GM12878 (cell line): ENCODE data around the gene FALEC. TPM values are rescaled to one million over a fixed set of nuclear protein-coding genes. Genes with fewer than 3 reads are reported as not detected.
A peak's percentile ranks its signal among the peaks of the same experiment; 100 is the strongest.

ENCODE experiments used
- ATAC-seq: fragments of 200-7000 bp; cut with Tn5 transposase; 3 replicates; pipeline ENCODE4 v1.9.1; 2020; ENCODE audit warnings: mild to moderate bottlenecking, moderate library complexity
- BruUV-seq: library from RNA; stranded (reverse); fragments of 400-500 nt; replicated peaks from 2 replicates; lab custom pipeline; 2021; lab: Mats Ljungman, UMichigan
- CTCF ChIA-PET: fragments of 300-600 bp; sonication (Branson Sonifier 250); formaldehyde crosslinking; extraction: SDS; loops from one replicate; lab custom pipeline; 2021; ENCODE audit warnings: inconsistent platforms; lab: Yijun Ruan, JAX
- POLR2A ChIA-PET: fragments of 350-600 bp; formaldehyde crosslinking; extraction: SDS; loops from one replicate; lab custom pipeline; 2021; ENCODE audit warnings: inconsistent platforms; lab: Charles Lee
- RAD21 ChIA-PET: fragments of 300-600 bp; sonication (Branson Sonifier 250); formaldehyde crosslinking; loops from one replicate; lab custom pipeline; 2023; ENCODE audit warnings: antibody characterized with exemption; ENCODE audit not compliant: unreplicated experiment; lab: Charles Lee
- SMC1A ChIA-PET: fragments of 300-600 bp; sonication (Branson Sonifier 250); formaldehyde crosslinking; loops from one replicate; lab custom pipeline; 2023; ENCODE audit not compliant: unreplicated experiment, uncharacterized antibody; lab: Charles Lee
- DNase-seq: peaks from one replicate; pipeline ENCODE4 v3.0.0-alpha.2; 2011; ENCODE audit warnings: low read depth, low spot score
- FAIRE-seq: peaks from 3 replicates; lab custom pipeline; 2011; peaks lifted over from hg19 to GRCh38; lab: Jason Lieb, UNC
- H2AFZ ChIP-seq: 2 replicates; pipeline ENCODE4 v1.6.0; 2011; ENCODE audit warnings: low read depth, low read length, control low read depth; ENCODE audit not compliant: control insufficient read depth
- H3K27ac ChIP-seq: 2 replicates; pipeline ENCODE4 v1.5.1; 2011; ENCODE audit warnings: control low read depth; ENCODE audit not compliant: control insufficient read depth, insufficient read depth
- H3K27me3 ChIP-seq, 2 experiments: replicated peaks in 1 of 2; 2 replicates each; pipeline versions ENCODE4 v1.6.0 to v1.6.1; 2011; ENCODE audit warnings: low read length in 1 of 2; ENCODE audit not compliant: control insufficient read depth in 2 of 2, insufficient read depth in 2 of 2
- H3K36me3 ChIP-seq, 2 experiments: 2 replicates each; pipeline ENCODE4 v1.5.1; 2011; ENCODE audit warnings: low read length in 1 of 2; ENCODE audit not compliant: control insufficient read depth in 2 of 2, insufficient read depth in 2 of 2
- H3K4me1 ChIP-seq: 2 replicates; pipeline ENCODE4 v1.6.1; 2011; ENCODE audit warnings: mild to moderate bottlenecking, low read length, moderate library complexity, mixed read lengths; ENCODE audit not compliant: control insufficient read depth, insufficient read depth
- H3K4me2 ChIP-seq: 2 replicates; pipeline ENCODE4 v1.6.0; 2011; ENCODE audit warnings: control low read depth; ENCODE audit not compliant: control insufficient read depth, insufficient read depth
- H3K4me3 ChIP-seq: fragments of 200-600 bp; sonication (generic); 2 replicates; pipeline ENCODE4 v1.5.1; 2016
- H3K79me2 ChIP-seq: 2 replicates; pipeline ENCODE4 v1.6.0; 2011; ENCODE audit warnings: low read length; ENCODE audit not compliant: control insufficient read depth, insufficient read depth
- H3K9ac ChIP-seq: 2 replicates; pipeline ENCODE4 v1.8.0; 2011; ENCODE audit warnings: low read length, control low read depth, mixed read lengths; ENCODE audit not compliant: control insufficient read depth, insufficient read depth
- H3K9me3 ChIP-seq: replicated peaks from 3 replicates; pipeline ENCODE4 v1.5.1; 2011; ENCODE audit warnings: mild to moderate bottlenecking, low read length; ENCODE audit not compliant: control insufficient read depth, insufficient read depth
- H4K20me1 ChIP-seq: 2 replicates; pipeline ENCODE4 v1.6.0; 2011; ENCODE audit not compliant: control insufficient read depth, insufficient read depth
- CBFB ChIP-seq: IDR thresholded peaks from 2 replicates; pipeline ENCODE4 v1.6.1; 2016; ENCODE audit warnings: antibody characterized with exemption, low read depth
- CHD2 ChIP-seq: IDR thresholded peaks from 2 replicates; pipeline ENCODE4 v1.6.1; 2011; ENCODE audit warnings: low read depth, low read length, improper control_type of control experiment, borderline replicate concordance
- HDAC6 ChIP-seq: fragments of 200-600 bp; sonication (generic); IDR thresholded peaks from one replicate; pipeline ENCODE4 v1.8.0; 2017; ENCODE audit warnings: antibody characterized with exemption; ENCODE audit not compliant: unreplicated experiment
- NBN ChIP-seq: fragments of 450-650 bp; IDR thresholded peaks from 2 replicates; pipeline ENCODE4 v1.6.1; 2016
- SRF ChIP-seq, 2 experiments: IDR thresholded peaks; 2 replicates each; pipeline ENCODE4 v1.6.1; 2011; ENCODE audit warnings: low read depth in 2 of 2, low read length in 2 of 2, mild to moderate bottlenecking in 1 of 2, moderate library complexity in 1 of 2
- TARDBP ChIP-seq: IDR thresholded peaks from 2 replicates; pipeline ENCODE4 v1.6.1; 2016; ENCODE audit warnings: borderline replicate concordance
- TCF7 ChIP-seq: IDR thresholded peaks from 2 replicates; pipeline ENCODE4 v1.6.1; 2014; ENCODE audit warnings: antibody characterized with exemption, borderline replicate concordance
- YBX1 ChIP-seq: fragments of 450-650 bp; IDR thresholded peaks from 2 replicates; pipeline ENCODE4 v1.6.1; 2016; ENCODE audit warnings: antibody characterized with exemption
- ZNF207 ChIP-seq: fragments of 450-650 bp; IDR thresholded peaks from 2 replicates; pipeline ENCODE4 v1.6.1; 2014; ENCODE audit warnings: antibody characterized with exemption, mild to moderate bottlenecking, borderline replicate concordance
- WGBS: methylation state at CpG from one replicate; pipeline ENCODE4 v1.1.6; 2016; ENCODE audit warnings: low lambda C conversion rate; ENCODE audit not compliant: insufficient replicate concordance, insufficient coverage; ENCODE audit errors: missing lambda C conversion rate; 5-methylcytosine and 5-hydroxymethylcytosine counted together
- in situ Hi-C: fragments of 300-500 bp; cut with MboI; formaldehyde crosslinking; loops from 9 replicates; pipeline ENCODE4 v1.14.3; 2018; ENCODE audit warnings: mixed read lengths
- intact Hi-C: fragments of 100-400 bp; cut with micrococcal nuclease; formaldehyde crosslinking; loops from one replicate; pipeline ENCODE4 v1.14.2; 2022; ENCODE audit not compliant: unreplicated experiment
- polyA plus RNA-seq, 11 experiments: library from polyadenylated mRNA; depleted of rRNA in 4 of 11; unstranded in 6 of 11; stranded (reverse) in 5 of 11; fragments of >200 nt; fragmentation: Nextera tagmentation in 4 of 11; fragmentation: Illumina TruSeq in 1 of 11; extraction: Ambion mirVana in 4 of 11; extraction: Trizol in 1 of 11; gene quantifications; 1 replicate in 1 of 11; 2 replicates in 10 of 11; pipeline versions ENCODE4 v1.2.1 to v1.2.3, GENCODE V29; 2011 to 2016; ENCODE audit warnings: inconsistent platforms in 2 of 11, missing spikeins in 2 of 11, low read depth in 1 of 11
- total RNA-seq, 4 experiments: library from RNA; depleted of rRNA in 3 of 4; stranded (reverse); fragments of >200 nt in 3 of 4; fragmentation: Illumina TruSeq in 1 of 4; extraction: Trizol in 1 of 4; gene quantifications; 2 replicates each; pipeline versions ENCODE4 v1.2.1 to v1.2.3, GENCODE V29; 2013 to 2021
- TF ChIP-seq, protein P1 (sequence below): fragments of 450-650 bp; IDR thresholded peaks from 2 replicates; pipeline ENCODE4 v1.6.1; 2017; ENCODE audit warnings: mild to moderate bottlenecking, moderate library complexity
- TF ChIP-seq, protein P2 (sequence below): fragments of 450-650 bp; IDR thresholded peaks from 2 replicates; pipeline ENCODE4 v1.6.1; 2018; ENCODE audit warnings: mild to moderate bottlenecking, low read depth, moderate library complexity; ENCODE audit not compliant: partially characterized antibody

FALEC gene
- total and polyA plus RNA-seq, 10 of the 15 experiments (the other 5 are each of a cell fraction or from before 2014, with no cell fraction given), result 0.21 to 0.71 (median 0.32) TPM; not detected in 3

DNA sequence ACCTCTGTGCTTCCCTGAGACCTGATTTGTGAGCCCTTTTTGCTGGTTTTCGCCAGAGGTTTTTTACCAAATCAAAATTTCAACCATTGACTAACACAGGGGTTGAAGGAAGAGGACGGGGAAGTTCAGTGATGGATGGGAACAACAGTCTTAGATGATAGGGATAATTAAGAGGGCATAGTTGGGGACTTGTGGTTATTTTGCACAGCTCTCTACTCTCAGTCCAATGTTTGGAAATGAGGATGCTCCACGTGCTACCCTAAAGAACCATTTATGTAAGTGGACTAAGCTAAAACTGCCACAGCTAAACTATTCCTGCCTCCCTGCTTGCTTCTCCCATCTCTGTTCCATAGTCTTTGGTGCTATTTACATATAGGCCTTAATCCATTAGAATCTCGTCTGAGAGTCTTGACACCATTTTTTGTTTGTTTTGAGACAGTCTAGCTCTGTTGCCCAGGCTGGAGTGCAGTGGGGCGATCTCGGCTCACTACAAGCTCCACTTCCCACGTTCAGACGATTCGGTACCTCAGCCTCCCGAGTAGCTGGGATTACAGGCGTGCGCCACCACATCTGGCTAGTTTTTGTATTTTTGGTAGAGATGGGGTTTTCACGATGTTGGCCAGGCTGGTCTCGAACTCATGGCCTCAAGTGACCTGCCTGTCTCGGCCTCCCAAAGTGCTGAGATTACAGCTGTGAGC is 64.5 kb downstream of the FALEC start:
- in situ Hi-C loops (no loop called here), intact Hi-C loops (loop anchor here (1.0 to 2.0 kb wide), 3 partner anchors 18 to 49 kb away; partner anchors contain the start of gene ENSA)
- RAD21 ChIA-PET, result interaction anchor here (0.8 to 14.4 kb wide), 15 partner anchors 9 to 294 kb away, joined by 3 to 387 read pairs (median 5); partner anchors contain the start of genes ENSA, FALEC and GOLPH3L
- POLR2A ChIA-PET, result interaction anchor here (0.6 to 10.5 kb wide), 14 partner anchors 9 to 481 kb away, joined by 3 to 324 read pairs (median 7); partner anchors contain the start of genes ENSA and RPRD2
- Histone ChIP-seq H3K4me1 (peaks cover 3% of the 10 kb centered on the region; the same call in 1 of the 2 replicates), H3K27ac (peak overlapping the region; percentile 90), H3K79me2 (peaks cover 52% of the 10 kb centered on the region), H3K9me3 (no peaks in the 10 kb centered on the region), H3K36me3 (peaks cover 0 to 2% of the 10 kb centered on the region in 2 experiments; a peak in 2 of 4 replicates), H3K4me3 (peak overlapping the region; percentile 64), H2AFZ (peak overlapping the region; percentile 68), H3K27me3 (no peaks in the 10 kb centered on the region), H3K9ac (peak overlapping the region; percentile 84), H4K20me1 (peaks cover 12% of the 10 kb centered on the region; the same call in 1 of the 2 replicates), H3K4me2 (peak overlapping the region; percentile 57)
- CTCF ChIA-PET, result interaction anchor here (0.8 to 16.3 kb wide), 9 partner anchors 9 to 277 kb away, joined by 3 to 289 read pairs (median 3); partner anchors contain the start of gene ENSA
- TF ChIP-seq NBN (0 out of 2 replicates have a peak, but pooled peaks have one; percentile 27), CHD2 (no peak), YBX1 (no peak), TCF7 (0 out of 2 replicates have a peak, but pooled peaks have one; percentile 11), CBFB (0 out of 2 replicates have a peak, but pooled peaks have one; percentile 5), SRF (IDR thresholded peaks at IDR 0.05; ENCODE audit: low read depth in 2 of 2, low read length in 2 of 2) (no peak), TARDBP (0 out of 2 replicates have a peak, but pooled peaks have one; percentile 38), ZNF207 (0 out of 2 replicates have a peak, but pooled peaks have one; percentile 31), HDAC6 (peak; percentile 9)
- TF ChIP-seq, protein P1, sequence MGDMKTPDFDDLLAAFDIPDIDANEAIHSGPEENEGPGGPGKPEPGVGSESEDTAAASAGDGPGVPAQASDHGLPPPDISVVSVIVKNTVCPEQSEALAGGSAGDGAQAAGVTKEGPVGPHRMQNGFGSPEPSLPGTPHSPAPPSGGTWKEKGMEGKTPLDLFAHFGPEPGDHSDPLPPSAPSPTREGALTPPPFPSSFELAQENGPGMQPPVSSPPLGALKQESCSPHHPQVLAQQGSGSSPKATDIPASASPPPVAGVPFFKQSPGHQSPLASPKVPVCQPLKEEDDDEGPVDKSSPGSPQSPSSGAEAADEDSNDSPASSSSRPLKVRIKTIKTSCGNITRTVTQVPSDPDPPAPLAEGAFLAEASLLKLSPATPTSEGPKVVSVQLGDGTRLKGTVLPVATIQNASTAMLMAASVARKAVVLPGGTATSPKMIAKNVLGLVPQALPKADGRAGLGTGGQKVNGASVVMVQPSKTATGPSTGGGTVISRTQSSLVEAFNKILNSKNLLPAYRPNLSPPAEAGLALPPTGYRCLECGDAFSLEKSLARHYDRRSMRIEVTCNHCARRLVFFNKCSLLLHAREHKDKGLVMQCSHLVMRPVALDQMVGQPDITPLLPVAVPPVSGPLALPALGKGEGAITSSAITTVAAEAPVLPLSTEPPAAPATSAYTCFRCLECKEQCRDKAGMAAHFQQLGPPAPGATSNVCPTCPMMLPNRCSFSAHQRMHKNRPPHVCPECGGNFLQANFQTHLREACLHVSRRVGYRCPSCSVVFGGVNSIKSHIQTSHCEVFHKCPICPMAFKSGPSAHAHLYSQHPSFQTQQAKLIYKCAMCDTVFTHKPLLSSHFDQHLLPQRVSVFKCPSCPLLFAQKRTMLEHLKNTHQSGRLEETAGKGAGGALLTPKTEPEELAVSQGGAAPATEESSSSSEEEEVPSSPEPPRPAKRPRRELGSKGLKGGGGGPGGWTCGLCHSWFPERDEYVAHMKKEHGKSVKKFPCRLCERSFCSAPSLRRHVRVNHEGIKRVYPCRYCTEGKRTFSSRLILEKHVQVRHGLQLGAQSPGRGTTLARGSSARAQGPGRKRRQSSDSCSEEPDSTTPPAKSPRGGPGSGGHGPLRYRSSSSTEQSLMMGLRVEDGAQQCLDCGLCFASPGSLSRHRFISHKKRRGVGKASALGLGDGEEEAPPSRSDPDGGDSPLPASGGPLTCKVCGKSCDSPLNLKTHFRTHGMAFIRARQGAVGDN, result peak; percentile 1; the same call in 1 of the 2 replicates
- TF ChIP-seq, protein P2, sequence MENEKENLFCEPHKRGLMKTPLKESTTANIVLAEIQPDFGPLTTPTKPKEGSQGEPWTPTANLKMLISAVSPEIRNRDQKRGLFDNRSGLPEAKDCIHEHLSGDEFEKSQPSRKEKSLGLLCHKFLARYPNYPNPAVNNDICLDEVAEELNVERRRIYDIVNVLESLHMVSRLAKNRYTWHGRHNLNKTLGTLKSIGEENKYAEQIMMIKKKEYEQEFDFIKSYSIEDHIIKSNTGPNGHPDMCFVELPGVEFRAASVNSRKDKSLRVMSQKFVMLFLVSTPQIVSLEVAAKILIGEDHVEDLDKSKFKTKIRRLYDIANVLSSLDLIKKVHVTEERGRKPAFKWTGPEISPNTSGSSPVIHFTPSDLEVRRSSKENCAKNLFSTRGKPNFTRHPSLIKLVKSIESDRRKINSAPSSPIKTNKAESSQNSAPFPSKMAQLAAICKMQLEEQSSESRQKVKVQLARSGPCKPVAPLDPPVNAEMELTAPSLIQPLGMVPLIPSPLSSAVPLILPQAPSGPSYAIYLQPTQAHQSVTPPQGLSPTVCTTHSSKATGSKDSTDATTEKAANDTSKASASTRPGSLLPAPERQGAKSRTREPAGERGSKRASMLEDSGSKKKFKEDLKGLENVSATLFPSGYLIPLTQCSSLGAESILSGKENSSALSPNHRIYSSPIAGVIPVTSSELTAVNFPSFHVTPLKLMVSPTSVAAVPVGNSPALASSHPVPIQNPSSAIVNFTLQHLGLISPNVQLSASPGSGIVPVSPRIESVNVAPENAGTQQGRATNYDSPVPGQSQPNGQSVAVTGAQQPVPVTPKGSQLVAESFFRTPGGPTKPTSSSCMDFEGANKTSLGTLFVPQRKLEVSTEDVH, result peak; percentile 22
- no peak for ATAC-seq
- 70% methylated on average over 15 of the region's 15 CpGs for WGBS
- no peak for FAIRE-seq
- TSS peak; percentile 95 for BruUV-seq
- SMC1A ChIA-PET, result interaction anchor here (0.7 to 13.6 kb wide), 15 partner anchors 10 to 342 kb away, joined by 3 to 388 read pairs (median 5); partner anchors contain the start of genes CTSS, ENSA and GOLPH3L
- DNase-seq, result no peak
